ENCODE data around the gene NOL7. TPM values are rescaled to one million over a fixed set of nuclear protein-coding genes. Genes with fewer than 3 reads are reported as not detected.

NOL7 gene
- total RNA-seq, 1 experiment from 2014 or later: 73.7 TPM

DNA sequence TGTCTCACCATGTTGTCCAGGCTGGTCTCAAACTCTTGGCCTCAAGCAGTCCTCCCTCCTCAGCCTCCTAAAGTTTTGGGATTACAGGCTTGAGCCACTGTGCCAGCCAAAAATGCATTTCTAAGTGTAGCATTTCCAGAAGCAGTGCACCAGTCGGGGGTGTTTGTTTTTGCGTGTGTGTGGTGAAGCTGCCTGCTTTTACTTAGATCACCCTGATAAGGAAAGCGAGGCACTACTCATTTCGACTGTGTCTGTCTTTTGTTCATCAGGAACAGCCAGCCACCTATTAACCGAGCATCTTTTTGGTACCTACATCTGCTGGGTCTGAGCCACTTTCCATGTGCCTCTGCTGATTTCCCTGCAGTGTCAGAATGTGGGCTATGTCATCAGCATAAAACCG is 22.0 kb upstream of the NOL7 start (continued):
- TF ChIP-seq, protein P1, sequence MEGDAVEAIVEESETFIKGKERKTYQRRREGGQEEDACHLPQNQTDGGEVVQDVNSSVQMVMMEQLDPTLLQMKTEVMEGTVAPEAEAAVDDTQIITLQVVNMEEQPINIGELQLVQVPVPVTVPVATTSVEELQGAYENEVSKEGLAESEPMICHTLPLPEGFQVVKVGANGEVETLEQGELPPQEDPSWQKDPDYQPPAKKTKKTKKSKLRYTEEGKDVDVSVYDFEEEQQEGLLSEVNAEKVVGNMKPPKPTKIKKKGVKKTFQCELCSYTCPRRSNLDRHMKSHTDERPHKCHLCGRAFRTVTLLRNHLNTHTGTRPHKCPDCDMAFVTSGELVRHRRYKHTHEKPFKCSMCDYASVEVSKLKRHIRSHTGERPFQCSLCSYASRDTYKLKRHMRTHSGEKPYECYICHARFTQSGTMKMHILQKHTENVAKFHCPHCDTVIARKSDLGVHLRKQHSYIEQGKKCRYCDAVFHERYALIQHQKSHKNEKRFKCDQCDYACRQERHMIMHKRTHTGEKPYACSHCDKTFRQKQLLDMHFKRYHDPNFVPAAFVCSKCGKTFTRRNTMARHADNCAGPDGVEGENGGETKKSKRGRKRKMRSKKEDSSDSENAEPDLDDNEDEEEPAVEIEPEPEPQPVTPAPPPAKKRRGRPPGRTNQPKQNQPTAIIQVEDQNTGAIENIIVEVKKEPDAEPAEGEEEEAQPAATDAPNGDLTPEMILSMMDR (IDR thresholded peaks at IDR 0.05 in 2 of 3, conservative IDR thresholded peaks at IDR 0.05 in 1 of 3; ENCODE audit: borderline replicate concordance in 1 of 3, insufficient read depth in 1 of 3, low read depth in 2 of 3, low read length in 2 of 3): no peak

DNA sequence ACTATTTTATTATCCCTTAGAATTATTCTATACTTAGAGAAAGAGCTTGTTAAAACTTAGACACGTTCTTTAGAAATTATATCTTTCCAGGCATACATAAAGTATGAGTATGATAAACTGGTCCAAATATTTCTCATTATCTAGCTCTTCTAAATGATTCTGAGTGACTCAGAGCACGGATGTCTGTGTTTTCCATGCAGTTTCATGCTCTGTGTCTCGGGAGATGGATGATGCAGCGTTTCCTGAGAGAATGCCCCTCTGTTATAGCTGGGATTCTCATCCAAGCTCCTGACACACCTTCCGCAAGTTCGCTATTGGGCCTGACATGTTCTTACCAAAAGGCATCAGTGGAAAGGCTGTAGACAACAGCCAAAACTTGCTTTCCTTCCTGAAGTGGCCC is 21.4 kb upstream of the NOL7 start:
- no TSS peak for BruUV-seq (replicated peaks)
- H2AFZ ChIP-seq (ENCODE audit: low read depth, low read length, poor library complexity, severe bottlenecking): no peak overlapping the region
- no peaks in the 10 kb centered on the region for H3K9me2 ChIP-seq (ENCODE audit: insufficient read depth)
- ChIA-PET CTCF (interaction anchor here (1.0 kb wide), 1 partner anchor 19 kb away, joined by 3 read pairs; the partner anchor contains the start of gene SIRT5), POLR2A (no interaction called here), RAD21 (ENCODE audit: low non-redundant PET in 1 of 2, low total read pairs in 2 of 2, uncharacterized antibody in 2 of 2, unreplicated experiment in 2 of 2) (no interaction called here)
- ATAC-seq (no peak), DNase-seq (ENCODE audit: low read depth, low spot score) (no peak)
- no peak overlapping the region for H3K4me3 ChIP-seq (replicated peaks in 1 of 2; ENCODE audit: low read depth in 1 of 2, low read length in 2 of 2)
- no peaks in the 10 kb centered on the region for H3K79me2 ChIP-seq (ENCODE audit: insufficient read depth, low read length)
- H3K27ac ChIP-seq (ENCODE audit: low read depth, low read length): no peak overlapping the region
- H3K27me3 ChIP-seq (ENCODE audit: insufficient read depth, low read length): no peaks in the 10 kb centered on the region
- no peaks in the 10 kb centered on the region; a peak in 1 of 4 replicates for H3K36me3 ChIP-seq (ENCODE audit: control insufficient read depth in 1 of 2, insufficient read depth in 2 of 2, low read length in 2 of 2)
- TF ChIP-seq CEBPB (IDR thresholded peaks at IDR 0.05; ENCODE audit: low read depth): no peak
- TF ChIP-seq EZH2phosphoT487 (IDR thresholded peaks at IDR 0.05; ENCODE audit: borderline replicate concordance): no peak
- TF ChIP-seq, protein P2, sequence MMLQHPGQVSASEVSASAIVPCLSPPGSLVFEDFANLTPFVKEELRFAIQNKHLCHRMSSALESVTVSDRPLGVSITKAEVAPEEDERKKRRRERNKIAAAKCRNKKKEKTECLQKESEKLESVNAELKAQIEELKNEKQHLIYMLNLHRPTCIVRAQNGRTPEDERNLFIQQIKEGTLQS (IDR thresholded peaks at IDR 0.05): no peak
- TF ChIP-seq, protein P1 (IDR thresholded peaks at IDR 0.05 in 2 of 3, conservative IDR thresholded peaks at IDR 0.05 in 1 of 3; ENCODE audit: borderline replicate concordance in 1 of 3, insufficient read depth in 1 of 3, low read depth in 2 of 3, low read length in 2 of 3): no peak
- no peak for TF ChIP-seq TCF7L2 (IDR thresholded peaks at IDR 0.05; ENCODE audit: borderline replicate concordance, extremely low read depth, insufficient read depth, insufficient read length)
- no peak for TF ChIP-seq CBX3 (IDR thresholded peaks at IDR 0.05; ENCODE audit: low read depth)
- TF ChIP-seq, protein P3, sequence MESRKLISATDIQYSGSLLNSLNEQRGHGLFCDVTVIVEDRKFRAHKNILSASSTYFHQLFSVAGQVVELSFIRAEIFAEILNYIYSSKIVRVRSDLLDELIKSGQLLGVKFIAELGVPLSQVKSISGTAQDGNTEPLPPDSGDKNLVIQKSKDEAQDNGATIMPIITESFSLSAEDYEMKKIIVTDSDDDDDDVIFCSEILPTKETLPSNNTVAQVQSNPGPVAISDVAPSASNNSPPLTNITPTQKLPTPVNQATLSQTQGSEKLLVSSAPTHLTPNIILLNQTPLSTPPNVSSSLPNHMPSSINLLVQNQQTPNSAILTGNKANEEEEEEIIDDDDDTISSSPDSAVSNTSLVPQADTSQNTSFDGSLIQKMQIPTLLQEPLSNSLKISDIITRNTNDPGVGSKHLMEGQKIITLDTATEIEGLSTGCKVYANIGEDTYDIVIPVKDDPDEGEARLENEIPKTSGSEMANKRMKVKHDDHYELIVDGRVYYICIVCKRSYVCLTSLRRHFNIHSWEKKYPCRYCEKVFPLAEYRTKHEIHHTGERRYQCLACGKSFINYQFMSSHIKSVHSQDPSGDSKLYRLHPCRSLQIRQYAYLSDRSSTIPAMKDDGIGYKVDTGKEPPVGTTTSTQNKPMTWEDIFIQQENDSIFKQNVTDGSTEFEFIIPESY (IDR thresholded peaks at IDR 0.05; ENCODE audit: extremely low read depth, insufficient replicate concordance, low read length): no peak
- TF ChIP-seq EZH2 (IDR thresholded peaks at IDR 0.05): no peak
- TF ChIP-seq POLR2AphosphoS5 (IDR thresholded peaks at IDR 0.05; ENCODE audit: low read depth, low read length): no peak
- no peak for TF ChIP-seq SP1 (IDR thresholded peaks at IDR 0.05; ENCODE audit: low read depth)
- H3K4me1 ChIP-seq (ENCODE audit: control insufficient read depth in 1 of 2, insufficient read depth in 2 of 2, low read length in 2 of 2): no peaks in the 10 kb centered on the region
- no peaks in the 10 kb centered on the region for H4K20me1 ChIP-seq (ENCODE audit: insufficient read depth)
- H3K9ac ChIP-seq (ENCODE audit: low read length): no peak overlapping the region
- H3K9me3 ChIP-seq (ENCODE audit: control insufficient read depth in 1 of 2, insufficient read depth in 1 of 2, low read depth in 1 of 2, low read length in 2 of 2): no peaks in the 10 kb centered on the region
- H3K4me2 ChIP-seq (ENCODE audit: low read length): no peak overlapping the region
- intact Hi-C loops (cut with micrococcal nuclease): loop anchor here (2.0 kb wide), 1 partner anchor 15 kb away; no protein-coding TSS in a partner anchor
